Naive thymus-derived CD4-positive, alpha-beta T cell (primary cell): ENCODE measurements around the gene PHETA2. TPM values are rescaled to one million over a fixed set of nuclear protein-coding genes. Genes with fewer than 3 reads are reported as not detected.
"Not testable (repeated sequence)": the region's sequence is repeated elsewhere in the genome, so short reads cannot be mapped to it uniquely, and the experiment has no call there.

Experiments used
- ATAC-seq: fragments of 150-1000 bp; cut with Tn5 transposase; 2 replicates; pipeline ENCODE4 v1.10.0; 2021; ENCODE audit warnings: mild to moderate bottlenecking, moderate library complexity
- CTCF ChIA-PET: fragments of 350-600 bp; sonication (Branson Sonifier 250); formaldehyde crosslinking; loops from one replicate; lab custom pipeline; 2021; ENCODE audit warnings: antibody characterized with exemption; lab: Charles Lee
- POLR2A ChIA-PET: fragments of 350-600 bp; sonication (Branson Sonifier 250); formaldehyde crosslinking; loops from one replicate; lab custom pipeline; 2021; ENCODE audit warnings: antibody characterized with exemption, inconsistent platforms; lab: Charles Lee
- DNase-seq, 9 donors: peaks; one replicate each; pipeline versions ENCODE4 v3.0.0 to v3.0.0-alpha.2; 2020 to 2022; ENCODE audit warnings: mixed read lengths in 1 of 9
- H3K27ac ChIP-seq: one replicate; pipeline ENCODE4 v1.7.0; 2013; ENCODE audit warnings: mild to moderate bottlenecking, low read depth, low read length, moderate library complexity
- H3K27me3 ChIP-seq, 2 donors: one replicate each; pipeline ENCODE4 v1.7.0; 2013; ENCODE audit warnings: low read length in 2 of 2, mild to moderate bottlenecking in 2 of 2, moderate library complexity in 2 of 2; ENCODE audit not compliant: control insufficient read depth in 2 of 2, insufficient read depth in 2 of 2
- H3K36me3 ChIP-seq, 3 experiments: 1 replicate in 2 of 3; 2 replicates in 1 of 3; pipeline ENCODE4 v1.7.0; 2013; ENCODE audit warnings: low read length in 3 of 3, mild to moderate bottlenecking in 3 of 3, moderate library complexity in 1 of 3; ENCODE audit not compliant: insufficient read depth in 3 of 3, control insufficient read depth in 2 of 3
- H3K4me1 ChIP-seq, 2 donors: one replicate each; pipeline ENCODE4 v1.7.0; 2013; ENCODE audit warnings: low read length in 2 of 2, mild to moderate bottlenecking in 2 of 2, moderate library complexity in 1 of 2; ENCODE audit not compliant: control insufficient read depth in 2 of 2, insufficient read depth in 2 of 2
- H3K4me3 ChIP-seq: 2 replicates; pipeline ENCODE4 v1.7.0; 2013; ENCODE audit warnings: mild to moderate bottlenecking, low read length
- H3K9me3 ChIP-seq, 3 experiments: 1 replicate in 2 of 3; 2 replicates in 1 of 3; pipeline ENCODE4 v1.7.0; 2013; ENCODE audit warnings: low read length in 3 of 3; ENCODE audit not compliant: control insufficient read depth in 2 of 3
- H3K27ac Mint-ChIP-seq, 9 donors: one replicate each; pipeline ENCODE4 v1.8.0; 2020 to 2022; ENCODE audit warnings: mixed read lengths in 9 of 9, mild to moderate bottlenecking in 8 of 9, moderate library complexity in 5 of 9, inconsistent platforms in 2 of 9
- H3K27me3 Mint-ChIP-seq, 5 donors: one replicate each; pipeline ENCODE4 v1.8.0; 2021 to 2022; ENCODE audit warnings: mixed read lengths in 5 of 5, mild to moderate bottlenecking in 1 of 5
- H3K36me3 Mint-ChIP-seq, 5 donors: one replicate each; pipeline ENCODE4 v1.8.0; 2020 to 2022; ENCODE audit warnings: mixed read lengths in 5 of 5, mild to moderate bottlenecking in 3 of 5, inconsistent platforms in 1 of 5
- H3K4me1 Mint-ChIP-seq, 7 donors: one replicate each; pipeline ENCODE4 v1.8.0; 2020 to 2022; ENCODE audit warnings: mixed read lengths in 7 of 7, mild to moderate bottlenecking in 3 of 7, inconsistent platforms in 1 of 7
- H3K4me3 Mint-ChIP-seq, 10 donors: one replicate each; pipeline ENCODE4 v1.8.0; 2020 to 2022; ENCODE audit warnings: mild to moderate bottlenecking in 10 of 10, mixed read lengths in 10 of 10, moderate library complexity in 6 of 10, inconsistent platforms in 2 of 10
- H3K9me3 Mint-ChIP-seq, 11 donors: one replicate each; pipeline ENCODE4 v1.8.0; 2020 to 2022; ENCODE audit warnings: mixed read lengths in 11 of 11, mild to moderate bottlenecking in 4 of 11, inconsistent platforms in 1 of 11, moderate library complexity in 1 of 11
- intact Hi-C, 2 donors: fragments of 100-400 bp; cut with micrococcal nuclease; formaldehyde crosslinking; loops; one replicate each; pipeline ENCODE4 v1.15.1; 2023
- polyA plus RNA-seq, 2 donors: library from polyadenylated mRNA; unstranded; fragments of 300-500 nt; fragmentation: Illumina TruSeq; gene quantifications; one replicate each; pipeline ENCODE4 v1.2.3, GENCODE V29; 2021
- total RNA-seq, 6 experiments: library from RNA in 5 of 6; stranded (reverse) in 5 of 6; gene quantifications; 1 replicate in 5 of 6; 2 replicates in 1 of 6; pipeline ENCODE4 v1.2.3 and lab custom pipeline; 2021 to 2026

Gene PHETA2
- total and polyA plus RNA-seq, 7 experiments from 2014 or later: 0.82 to 3.9 (median 1.2) TPM

DNA sequence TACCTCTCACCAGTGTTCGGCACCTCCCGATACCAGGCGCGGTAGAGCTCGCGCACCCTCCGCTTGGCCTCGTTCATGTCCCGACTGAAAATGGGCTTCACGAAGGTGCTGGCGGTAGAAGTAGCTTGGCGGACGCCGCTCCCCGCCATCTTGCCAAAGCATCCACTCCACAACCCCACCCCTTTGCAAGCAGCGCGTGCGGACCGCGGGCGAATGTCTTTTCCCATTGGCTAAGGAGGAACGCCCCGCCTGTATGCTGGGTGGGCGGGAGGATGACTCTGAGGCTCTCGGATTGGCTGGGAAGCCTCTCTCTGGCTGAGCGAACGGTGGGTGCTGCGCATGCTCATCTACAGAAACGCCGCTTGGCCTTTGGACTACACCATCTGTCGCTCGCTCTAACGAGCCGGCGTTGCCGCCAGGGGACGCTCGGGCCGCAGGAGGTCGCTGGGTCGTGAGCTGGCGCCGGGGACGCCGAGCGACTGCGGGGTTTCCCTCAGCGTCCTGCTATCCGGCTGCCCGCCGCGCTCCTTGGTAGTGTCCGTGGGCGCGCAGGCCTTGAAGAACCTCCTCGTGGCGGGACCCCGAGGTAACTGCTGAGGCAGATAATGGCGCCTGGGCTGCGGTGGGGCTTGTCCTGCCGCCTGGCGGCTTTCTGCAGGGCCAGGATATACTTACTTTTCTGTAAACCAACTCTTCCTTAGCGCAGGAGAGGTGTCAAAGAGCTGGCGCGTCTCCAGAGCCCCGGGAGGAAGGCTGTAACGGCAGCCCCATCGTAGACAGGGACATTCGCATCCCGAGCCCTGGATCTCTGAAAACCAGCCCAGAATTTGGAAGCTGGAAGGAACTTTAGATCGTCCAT is 16.8 kb downstream of the PHETA2 start, which contains the start of gene NDUFA6:
TSS of gene NDUFA6 (minus strand) at position 177 of the 859 bp plus-strand sequence. CDS start at position 149, 28 bp downstream.
- Histone ChIP-seq H3K4me3 (peak within 1 kb of the TSS; percentile 96), H3K36me3 (peaks cover 2 to 19% (median 11%) of the 10 kb centered on the region in 3 experiments), H3K4me1 (peaks cover 15 to 22% of the 10 kb centered on the region in 2 donors), H3K27ac (peak within 1 kb of the TSS; percentile 96), H3K9me3 (no peaks in the 10 kb centered on the region), H3K27me3 (no peaks in the 10 kb centered on the region)
- POLR2A ChIA-PET: interaction anchor here (0.6 to 6.7 kb wide), 23 partner anchors 11 to 1021 kb away, joined by 3 to 136 read pairs (median 4); partner anchors contain the start of genes NAGA, PHETA2, POLDIP3 and SMDT1
- Mint-ChIP-seq H3K4me3 (peak within 1 kb of the TSS; percentile 94 to 99 (median 98)), H3K4me1 (peaks cover 14 to 56% (median 36%) of the 10 kb centered on the region in 7 donors), H3K36me3 (peaks cover 0 to 32% (median 16%) of the 10 kb centered on the region in 5 donors), H3K27ac (peak within 1 kb of the TSS; percentile 92 to 100 (median 99)), H3K27me3 (no peaks in the 10 kb centered on the region), H3K9me3 (peaks cover 0 to 5% (median 0%) of the 10 kb centered on the region in 11 donors)
- ATAC-seq (peak; percentile 93), DNase-seq (peak; percentile 92 to 99 (median 98))
- CTCF ChIA-PET: interaction anchor here (0.6 to 2.9 kb wide), 28 partner anchors 9 to 353 kb away, joined by 3 to 19 read pairs (median 4); partner anchors contain the start of genes NAGA and SMIM45
- intact Hi-C loops: loop anchor here (1.0 to 5.0 kb wide), 19 partner anchors 12 to 1454 kb away; partner anchors contain the start of genes NAGA (in 2 of the 2), SMDT1 (in 2 of the 2), MRTFA (in 1 of the 2) and POLDIP3 (in 1 of the 2)

DNA sequence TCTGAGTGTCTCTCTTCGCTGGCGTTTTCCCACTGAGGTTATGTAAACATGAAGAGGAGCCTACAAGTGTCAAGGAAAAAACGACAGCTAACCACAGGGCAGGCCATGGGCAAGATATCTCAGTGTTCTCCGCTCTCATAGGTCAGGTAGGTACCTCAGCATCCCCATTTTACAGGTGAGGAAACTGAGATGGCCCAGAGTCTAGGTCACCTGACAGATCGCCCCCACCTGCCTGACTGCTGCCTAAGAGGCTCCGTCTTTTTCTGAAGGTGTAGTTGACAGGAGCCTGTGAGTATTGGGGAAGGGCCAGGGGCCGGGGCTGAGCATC is 17.4 kb downstream of the PHETA2 start:
- H3K36me3 ChIP-seq: peaks cover 0 to 13% (median 5%) of the 10 kb centered on the region in 3 experiments
- H3K4me3 ChIP-seq: peak overlapping the region; percentile 96
- no peaks in the 10 kb centered on the region for H3K9me3 ChIP-seq
- peak overlapping the region; percentile 92 to 100 (median 99) for H3K27ac Mint-ChIP-seq
- peaks cover 0 to 5% (median 0%) of the 10 kb centered on the region in 11 donors for H3K9me3 Mint-ChIP-seq
- CTCF ChIA-PET: interaction anchor here (0.6 to 2.9 kb wide), 19 partner anchors 9 to 353 kb away, joined by 3 to 19 read pairs (median 4); partner anchors contain the start of genes NAGA and SMIM45
- intact Hi-C loops: loop anchor here (1.0 to 5.0 kb wide), 12 partner anchors 29 to 1455 kb away; partner anchors contain the start of genes MRTFA (in 1 of the 2), POLDIP3 (in 1 of the 2) and RRP7A (in 1 of the 2)
- POLR2A ChIA-PET: interaction anchor here (0.6 to 6.7 kb wide), 16 partner anchors 12 to 394 kb away, joined by 3 to 136 read pairs (median 3); partner anchors contain the start of genes NAGA, PHETA2 and SMDT1
- peak overlapping the region; percentile 96 for H3K27ac ChIP-seq
- H3K27me3 Mint-ChIP-seq: no peaks in the 10 kb centered on the region
- DNase-seq: no peak
- no peak for ATAC-seq
- H3K27me3 ChIP-seq: no peaks in the 10 kb centered on the region
- H3K36me3 Mint-ChIP-seq: peaks cover 0 to 26% (median 14%) of the 10 kb centered on the region in 5 donors
- H3K4me1 Mint-ChIP-seq: peaks cover 14 to 50% (median 33%) of the 10 kb centered on the region in 7 donors
- H3K4me3 Mint-ChIP-seq: peak overlapping the region; percentile 94 to 99 (median 98)
- H3K4me1 ChIP-seq: peaks cover 15 to 22% of the 10 kb centered on the region in 2 donors

DNA sequence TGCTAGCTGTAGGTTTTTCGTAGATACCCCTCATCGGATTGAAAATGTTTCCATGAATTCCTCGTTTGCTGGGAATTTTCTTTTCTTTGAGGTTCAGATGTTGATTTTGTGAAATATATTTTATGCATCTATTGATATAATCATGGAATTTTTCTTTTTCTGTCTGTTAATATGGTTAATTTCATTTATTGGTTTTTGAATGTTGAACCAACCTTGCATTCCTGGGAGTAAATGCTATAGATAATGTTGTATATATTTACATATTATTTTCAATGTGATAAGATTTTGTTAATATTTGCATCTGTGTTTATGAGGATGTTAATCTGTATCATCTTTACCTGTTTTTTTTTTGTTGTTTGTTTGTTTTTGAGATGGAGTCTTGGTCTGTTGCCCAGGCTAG is 27.2 kb downstream of the PHETA2 start:
- CTCF ChIA-PET: no interaction called here
- Histone ChIP-seq H3K36me3 (no peaks in the 10 kb centered on the region), H3K27me3 (no peaks in the 10 kb centered on the region), H3K4me3 (no peak overlapping the region), H3K9me3 (peaks cover 0 to 17% (median 4%) of the 10 kb centered on the region in 3 experiments), H3K4me1 (no peaks in the 10 kb centered on the region), H3K27ac (no peak overlapping the region)
- intact Hi-C loops: no loop called here
- H3K27ac Mint-ChIP-seq: no peak overlapping the region
- DNase-seq (no peak), ATAC-seq (no peak)
- H3K27me3 Mint-ChIP-seq: no peaks in the 10 kb centered on the region
- peaks cover 0 to 57% (median 30%) of the 10 kb centered on the region in 11 donors for H3K9me3 Mint-ChIP-seq
- peaks cover 0 to 5% (median 0%) of the 10 kb centered on the region in 7 donors for H3K4me1 Mint-ChIP-seq
- H3K4me3 Mint-ChIP-seq: no peak overlapping the region
- H3K36me3 Mint-ChIP-seq: peaks cover 8 to 44% (median 36%) of the 10 kb centered on the region in 5 donors
- POLR2A ChIA-PET: interaction anchor here (1.4 kb wide), 1 partner anchor 12 kb away, joined by 3 read pairs; no protein-coding TSS in a partner anchor

DNA sequence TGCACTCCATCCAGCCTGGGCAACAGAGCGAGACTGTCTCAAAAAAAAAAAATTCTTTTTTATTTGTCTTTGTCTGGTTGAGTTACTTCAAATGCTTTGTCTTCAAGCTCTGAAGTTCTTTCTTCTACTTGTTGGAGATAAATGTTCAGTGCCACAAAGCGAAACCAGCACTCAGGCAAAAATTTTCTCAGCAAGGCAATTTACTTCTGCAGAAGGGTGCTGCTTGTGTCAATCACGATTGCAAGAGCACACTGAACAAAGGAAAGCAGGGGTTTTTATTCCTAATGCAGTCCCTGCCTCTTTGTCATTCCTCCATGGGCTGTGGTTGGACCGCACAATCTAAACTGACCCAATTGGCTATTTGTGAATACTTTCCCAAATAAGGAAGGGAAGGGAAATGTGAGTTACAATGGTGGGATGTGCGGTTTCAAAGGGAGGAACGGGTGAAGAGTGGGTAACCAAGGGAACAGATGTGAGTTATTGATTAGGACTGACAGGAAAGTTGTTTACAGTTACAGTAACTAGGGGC is 30.3 kb downstream of the PHETA2 start:
- H3K27me3 ChIP-seq, H3K27me3 Mint-ChIP-seq, H3K27ac ChIP-seq, H3K4me1 ChIP-seq, intact Hi-C loops, DNase-seq, H3K27ac Mint-ChIP-seq, H3K36me3 ChIP-seq, H3K4me3 ChIP-seq, H3K4me3 Mint-ChIP-seq, ATAC-seq, H3K4me1 Mint-ChIP-seq: not testable (repeated sequence)
- Mint-ChIP-seq H3K36me3 (peaks cover 12 to 54% (median 47%) of the 10 kb centered on the region in 5 donors), H3K9me3 (peaks cover 0 to 50% (median 27%) of the 10 kb centered on the region in 11 donors)
- ChIA-PET CTCF (interaction anchor here (0.6 to 1.1 kb wide), 4 partner anchors 13 to 141 kb away, joined by 3 read pairs; no protein-coding TSS in a partner anchor), POLR2A (interaction anchor here (1.2 kb wide), 1 partner anchor 25 kb away, joined by 3 read pairs; the partner anchor contains the start of gene SMDT1)
- H3K9me3 ChIP-seq: peaks cover 0 to 17% (median 4%) of the 10 kb centered on the region in 3 experiments

DNA sequence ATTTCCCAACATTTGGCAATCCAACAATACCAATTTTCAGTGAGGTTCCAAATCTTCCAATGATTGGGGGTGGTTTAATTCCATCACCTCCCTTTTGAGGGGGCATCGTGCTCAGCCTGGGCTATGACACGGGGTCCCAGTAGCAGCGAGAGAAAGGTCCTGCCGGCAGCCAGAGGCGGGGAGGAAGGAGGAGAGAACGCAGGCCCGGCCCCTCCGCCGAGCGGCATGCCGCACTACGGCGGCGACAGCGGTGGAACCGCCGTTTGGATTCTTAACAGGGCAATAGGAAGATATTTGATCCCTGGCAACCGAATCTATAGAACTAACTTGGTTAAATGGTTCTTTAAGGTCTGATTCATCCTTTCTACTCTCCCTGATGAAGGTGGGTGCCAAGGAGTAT is 34.8 kb downstream of the PHETA2 start:
- ChIA-PET CTCF (no interaction called here), POLR2A (no interaction called here)
- no peak overlapping the region for H3K4me3 Mint-ChIP-seq
- Histone ChIP-seq H3K36me3 (no peaks in the 10 kb centered on the region), H3K27ac (no peak overlapping the region), H3K4me1 (no peaks in the 10 kb centered on the region), H3K9me3 (peaks cover 0 to 9% (median 4%) of the 10 kb centered on the region in 3 experiments), H3K27me3 (no peaks in the 10 kb centered on the region), H3K4me3 (no peak overlapping the region)
- H3K27ac Mint-ChIP-seq: no peak overlapping the region
- no peaks in the 10 kb centered on the region for H3K27me3 Mint-ChIP-seq
- H3K9me3 Mint-ChIP-seq: peaks cover 0 to 15% (median 8%) of the 10 kb centered on the region in 11 donors
- DNase-seq (no peak), ATAC-seq (no peak)
- peaks cover 10 to 35% (median 29%) of the 10 kb centered on the region in 5 donors for H3K36me3 Mint-ChIP-seq
- H3K4me1 Mint-ChIP-seq: peaks cover 0 to 7% (median 0%) of the 10 kb centered on the region in 7 donors
- intact Hi-C loops: no loop called here

DNA sequence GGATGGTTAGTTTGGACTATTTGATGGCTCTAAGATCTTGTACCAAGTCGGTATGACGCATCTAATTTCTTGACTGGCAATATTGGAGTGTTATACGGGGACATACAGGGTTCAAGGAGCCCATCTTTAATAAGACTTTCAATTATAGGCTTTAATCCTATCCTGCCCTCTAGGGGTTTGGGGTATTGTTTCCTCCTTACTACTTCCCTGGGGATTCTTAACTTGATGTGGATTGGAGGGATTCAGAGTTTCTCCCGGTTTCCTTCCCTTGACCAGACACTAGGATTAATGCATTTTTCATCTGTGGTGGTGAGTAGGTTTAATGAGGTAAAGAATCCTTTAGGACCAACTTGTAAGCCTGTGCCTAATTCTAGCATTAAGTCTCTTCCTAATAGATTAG is 37.8 kb downstream of the PHETA2 start:
- H3K4me3 Mint-ChIP-seq: no peak overlapping the region
- intact Hi-C loops: no loop called here
- Histone ChIP-seq H3K27me3 (no peaks in the 10 kb centered on the region), H3K9me3 (peaks cover 0 to 18% (median 4%) of the 10 kb centered on the region in 3 experiments), H3K36me3 (no peaks in the 10 kb centered on the region), H3K4me3 (no peak overlapping the region), H3K4me1 (no peaks in the 10 kb centered on the region), H3K27ac (no peak overlapping the region)
- H3K4me1 Mint-ChIP-seq: peaks cover 0 to 10% (median 0%) of the 10 kb centered on the region in 7 donors
- ChIA-PET POLR2A (no interaction called here), CTCF (no interaction called here)
- no peak for DNase-seq
- H3K27ac Mint-ChIP-seq: no peak overlapping the region
- peaks cover 0 to 29% (median 14%) of the 10 kb centered on the region in 11 donors for H3K9me3 Mint-ChIP-seq
- ATAC-seq: no peak
- peaks cover 10 to 39% (median 33%) of the 10 kb centered on the region in 5 donors for H3K36me3 Mint-ChIP-seq
- no peaks in the 10 kb centered on the region for H3K27me3 Mint-ChIP-seq
